ENCODE results near the gene IPO13. TPM values are rescaled to one million over a fixed set of nuclear protein-coding genes. Genes with fewer than 3 reads are reported as not detected.

IPO13 gene
- total and polyA plus RNA-seq, 2 donors (not counting 1 experiment from before 2014, with no cell fraction given) = 12.8 to 18.5 TPM

DNA sequence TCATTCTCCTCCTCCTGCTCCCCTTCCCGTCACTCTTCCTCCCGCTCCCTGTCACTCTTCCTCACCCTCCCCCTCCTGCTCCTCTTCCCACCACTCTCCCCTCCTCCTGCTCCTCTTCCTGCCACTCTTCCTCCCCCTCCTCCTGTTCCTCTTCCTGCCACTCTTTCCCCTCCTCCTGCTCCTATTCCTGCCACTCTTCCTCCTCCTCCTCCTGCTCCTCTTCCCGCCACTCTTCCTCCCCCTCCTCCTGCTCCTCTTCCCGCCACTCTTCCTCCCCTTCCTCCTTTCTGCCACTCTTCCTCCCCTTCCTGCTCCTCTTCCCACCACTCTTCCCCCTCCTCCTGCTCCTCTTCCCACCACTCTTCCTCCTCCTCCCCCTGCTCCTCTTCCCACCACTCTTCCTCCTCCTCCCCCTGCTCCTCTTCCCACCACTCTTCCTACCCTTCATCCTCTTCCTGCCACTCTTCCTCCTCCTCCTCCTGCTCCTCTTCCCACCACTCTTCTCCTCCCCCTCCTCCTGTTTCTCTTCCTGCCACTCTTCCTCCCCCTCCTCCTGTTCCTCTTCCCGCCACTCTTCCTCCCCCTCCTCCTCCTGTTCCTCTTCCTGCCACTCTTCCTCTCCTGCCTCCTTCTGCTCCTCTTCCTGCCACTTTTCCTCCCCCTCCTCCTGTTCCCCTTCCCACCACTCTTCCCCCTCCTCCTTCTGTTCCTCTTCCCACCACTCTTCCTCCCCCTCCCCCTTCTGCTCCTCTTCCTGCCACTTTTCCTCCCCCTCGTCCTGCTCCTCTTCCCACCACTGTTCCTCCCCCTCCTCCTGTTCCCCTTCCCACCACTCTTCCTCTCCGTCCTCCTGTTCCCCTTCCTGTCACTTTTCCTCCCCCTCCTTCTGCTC, 41.8 kb upstream of the IPO13 start:
- Histone ChIP-seq H3K9ac (ENCODE audit: insufficient read depth, low read length) (no peak overlapping the region), H4K20me1 (ENCODE audit: control insufficient read depth, extremely low read depth, insufficient read depth, low read length) (no peaks in the 10 kb centered on the region), H3K27me3 (ENCODE audit: control insufficient read depth, insufficient read depth, low read length) (no peaks in the 10 kb centered on the region), H3K36me3 (ENCODE audit: control insufficient read depth, insufficient read depth, low read length) (peaks cover 1% of the 10 kb centered on the region), H3K4me3 (replicated peaks in 1 of 4; ENCODE audit: control extremely low read depth in 1 of 4, insufficient read depth in 1 of 4, low read depth in 3 of 4, low read length in 4 of 4) (no peak overlapping the region), H3K27ac (ENCODE audit: insufficient read depth, low read length) (no peak overlapping the region), H3K9me3 (ENCODE audit: control insufficient read depth, insufficient read depth, low read depth, low read length) (no peaks in the 10 kb centered on the region), H2AFZ (ENCODE audit: low read length) (no peak overlapping the region), H3K4me2 (ENCODE audit: extremely low read depth, insufficient read depth, low read length) (no peak overlapping the region), H3K4me1 (ENCODE audit: control insufficient read depth, extremely low read depth, insufficient read depth, low read length) (no peaks in the 10 kb centered on the region), H3K79me2 (ENCODE audit: control insufficient read depth, insufficient read depth, low read length) (no peaks in the 10 kb centered on the region)
- TF ChIP-seq EZH2 (IDR thresholded peaks at IDR 0.05; ENCODE audit: low read length, missing control alignments) = no peak
- TF ChIP-seq, protein P1, sequence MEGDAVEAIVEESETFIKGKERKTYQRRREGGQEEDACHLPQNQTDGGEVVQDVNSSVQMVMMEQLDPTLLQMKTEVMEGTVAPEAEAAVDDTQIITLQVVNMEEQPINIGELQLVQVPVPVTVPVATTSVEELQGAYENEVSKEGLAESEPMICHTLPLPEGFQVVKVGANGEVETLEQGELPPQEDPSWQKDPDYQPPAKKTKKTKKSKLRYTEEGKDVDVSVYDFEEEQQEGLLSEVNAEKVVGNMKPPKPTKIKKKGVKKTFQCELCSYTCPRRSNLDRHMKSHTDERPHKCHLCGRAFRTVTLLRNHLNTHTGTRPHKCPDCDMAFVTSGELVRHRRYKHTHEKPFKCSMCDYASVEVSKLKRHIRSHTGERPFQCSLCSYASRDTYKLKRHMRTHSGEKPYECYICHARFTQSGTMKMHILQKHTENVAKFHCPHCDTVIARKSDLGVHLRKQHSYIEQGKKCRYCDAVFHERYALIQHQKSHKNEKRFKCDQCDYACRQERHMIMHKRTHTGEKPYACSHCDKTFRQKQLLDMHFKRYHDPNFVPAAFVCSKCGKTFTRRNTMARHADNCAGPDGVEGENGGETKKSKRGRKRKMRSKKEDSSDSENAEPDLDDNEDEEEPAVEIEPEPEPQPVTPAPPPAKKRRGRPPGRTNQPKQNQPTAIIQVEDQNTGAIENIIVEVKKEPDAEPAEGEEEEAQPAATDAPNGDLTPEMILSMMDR (conservative IDR thresholded peaks at IDR 0.05 in 1 of 2, IDR thresholded peaks at IDR 0.05 in 1 of 2; ENCODE audit: low read depth in 1 of 2, low read length in 2 of 2) = no peak
- DNase-seq (ENCODE audit: low read depth in 2 of 2) = no peak

DNA sequence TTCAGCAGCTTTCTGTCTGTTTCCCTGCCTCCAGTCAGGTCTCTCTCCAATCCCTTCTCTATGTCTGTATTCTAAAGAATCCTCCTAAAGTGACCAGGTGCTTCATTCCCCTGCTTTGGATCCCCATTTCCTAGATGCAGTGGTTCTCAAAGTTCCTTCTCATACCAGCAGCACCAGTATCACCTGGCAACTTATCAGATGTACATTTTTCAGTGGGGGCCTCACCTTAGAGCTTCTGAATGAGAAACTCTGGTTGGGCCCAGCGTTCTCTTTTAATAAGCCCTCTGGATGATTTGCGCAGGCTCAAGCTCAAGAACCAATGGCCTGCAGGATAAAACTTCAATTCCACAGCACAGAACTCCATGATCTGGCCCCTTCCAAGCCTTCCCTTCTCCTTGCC, 38.5 kb upstream of the IPO13 start:
- Histone ChIP-seq H3K27me3 (ENCODE audit: control insufficient read depth, insufficient read depth, low read length) (no peaks in the 10 kb centered on the region), H3K27ac (ENCODE audit: insufficient read depth, low read length) (no peak overlapping the region), H3K9ac (ENCODE audit: insufficient read depth, low read length) (no peak overlapping the region), H4K20me1 (ENCODE audit: control insufficient read depth, extremely low read depth, insufficient read depth, low read length) (no peaks in the 10 kb centered on the region), H3K36me3 (ENCODE audit: control insufficient read depth, insufficient read depth, low read length) (no peaks in the 10 kb centered on the region), H3K79me2 (ENCODE audit: control insufficient read depth, insufficient read depth, low read length) (no peaks in the 10 kb centered on the region), H3K4me1 (ENCODE audit: control insufficient read depth, extremely low read depth, insufficient read depth, low read length) (no peaks in the 10 kb centered on the region), H2AFZ (ENCODE audit: low read length) (no peak overlapping the region), H3K4me3 (replicated peaks in 1 of 4; ENCODE audit: control extremely low read depth in 1 of 4, insufficient read depth in 1 of 4, low read depth in 3 of 4, low read length in 4 of 4) (no peak overlapping the region), H3K4me2 (ENCODE audit: extremely low read depth, insufficient read depth, low read length) (no peak overlapping the region), H3K9me3 (ENCODE audit: control insufficient read depth, insufficient read depth, low read depth, low read length) (no peaks in the 10 kb centered on the region)
- no peak for DNase-seq (ENCODE audit: low read depth in 2 of 2)
- TF ChIP-seq, protein P1 (conservative IDR thresholded peaks at IDR 0.05 in 1 of 2, IDR thresholded peaks at IDR 0.05 in 1 of 2; ENCODE audit: low read depth in 1 of 2, low read length in 2 of 2) = no peak
- TF ChIP-seq EZH2 (IDR thresholded peaks at IDR 0.05; ENCODE audit: low read length, missing control alignments) = no peak

DNA sequence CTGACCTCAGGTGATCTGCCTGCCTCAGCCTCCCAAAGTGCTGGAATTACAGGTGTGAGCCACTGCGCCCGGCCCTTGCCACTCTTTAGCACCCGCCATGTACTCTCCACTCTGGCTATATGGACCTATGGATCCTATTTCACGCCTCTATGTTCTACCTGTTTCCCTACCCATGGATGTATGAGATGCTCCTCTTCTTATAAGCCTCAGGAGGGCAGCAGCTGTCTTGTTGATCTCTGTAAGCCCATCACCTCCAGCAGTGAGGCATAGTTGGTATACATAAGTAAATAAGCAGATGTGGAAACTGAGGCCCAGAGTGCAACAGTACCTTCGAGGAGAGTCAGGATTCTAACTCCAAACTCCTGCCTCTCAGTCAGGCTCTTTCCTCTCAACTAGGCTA, 37.9 kb upstream of the IPO13 start:
- no peak overlapping the region for H3K27ac ChIP-seq (ENCODE audit: insufficient read depth, low read length)
- TF ChIP-seq, protein P1 (conservative IDR thresholded peaks at IDR 0.05 in 1 of 2, IDR thresholded peaks at IDR 0.05 in 1 of 2; ENCODE audit: low read depth in 1 of 2, low read length in 2 of 2) = no peak
- TF ChIP-seq EZH2 (IDR thresholded peaks at IDR 0.05; ENCODE audit: low read length, missing control alignments) = no peak
- DNase-seq (ENCODE audit: low read depth in 2 of 2) = no peak

More for the DNA sequence above, 37.9 kb upstream of the IPO13 start:
- no peaks in the 10 kb centered on the region for H3K4me1 ChIP-seq (ENCODE audit: control insufficient read depth, extremely low read depth, insufficient read depth, low read length)
- no peaks in the 10 kb centered on the region for H4K20me1 ChIP-seq (ENCODE audit: control insufficient read depth, extremely low read depth, insufficient read depth, low read length)
- no peak overlapping the region for H3K4me3 ChIP-seq (replicated peaks in 1 of 4; ENCODE audit: control extremely low read depth in 1 of 4, insufficient read depth in 1 of 4, low read depth in 3 of 4, low read length in 4 of 4)
- H2AFZ ChIP-seq (ENCODE audit: low read length) = no peak overlapping the region
- H3K79me2 ChIP-seq (ENCODE audit: control insufficient read depth, insufficient read depth, low read length) = no peaks in the 10 kb centered on the region
- H3K4me2 ChIP-seq (ENCODE audit: extremely low read depth, insufficient read depth, low read length) = no peak overlapping the region
- H3K27me3 ChIP-seq (ENCODE audit: control insufficient read depth, insufficient read depth, low read length) = no peaks in the 10 kb centered on the region
- H3K9ac ChIP-seq (ENCODE audit: insufficient read depth, low read length) = no peak overlapping the region
- no peaks in the 10 kb centered on the region for H3K9me3 ChIP-seq (ENCODE audit: control insufficient read depth, insufficient read depth, low read depth, low read length)
- H3K36me3 ChIP-seq (ENCODE audit: control insufficient read depth, insufficient read depth, low read length) = no peaks in the 10 kb centered on the region
